Endothelial cell of umbilical vein (primary cell): ENCODE measurements around the gene ADIPOR2. TPM values are rescaled to one million over a fixed set of nuclear protein-coding genes. Genes with fewer than 3 reads are reported as not detected.

Source experiments
- BruUV-seq: library from RNA; stranded (reverse); fragments of 400-500 nt; replicated peaks from 2 replicates; lab custom pipeline; 2021; lab: Mats Ljungman, UMichigan
- CTCF ChIA-PET: fragments of 300-600, 350-600 bp; sonication (Branson Sonifier 250); formaldehyde crosslinking; loops from one replicate; lab custom pipeline; 2021; ENCODE audit warnings: antibody characterized with exemption, inconsistent platforms; lab: Charles Lee
- POLR2A ChIA-PET: fragments of 300-600, 350-600 bp; sonication (Branson Sonifier 250); formaldehyde crosslinking; loops from one replicate; lab custom pipeline; 2021; ENCODE audit warnings: antibody characterized with exemption, inconsistent platforms; lab: Charles Lee
- DNase-seq: peaks from one replicate; pipeline ENCODE4 v3.0.0-alpha.2; 2011; ENCODE audit warnings: low read depth, low spot score
- FAIRE-seq: peaks from 2 replicates; lab custom pipeline; 2011; peaks lifted over from hg19 to GRCh38; lab: Jason Lieb, UNC
- H2AFZ ChIP-seq: 2 replicates; pipeline ENCODE4 v1.6.0; 2012; ENCODE audit warnings: low read depth, low read length, control low read depth, inconsistent platforms
- H3K27ac ChIP-seq: 2 replicates; pipeline ENCODE4 v1.5.1; 2011; ENCODE audit warnings: low read depth, mild to moderate bottlenecking, control low read depth, low read length, moderate library complexity; ENCODE audit not compliant: insufficient read depth
- H3K27me3 ChIP-seq, 2 experiments: 2 replicates each; pipeline versions ENCODE4 v1.6.0 to v1.6.1; 2011; ENCODE audit warnings: low read length in 2 of 2, mixed read lengths in 1 of 2; ENCODE audit not compliant: control insufficient read depth in 2 of 2, insufficient read depth in 2 of 2
- H3K36me3 ChIP-seq, 2 experiments: 2 replicates in 1 of 2; 3 replicates in 1 of 2; pipeline ENCODE4 v1.5.1; 2011; ENCODE audit warnings: low read length in 2 of 2, mild to moderate bottlenecking in 1 of 2, moderate library complexity in 1 of 2; ENCODE audit not compliant: control insufficient read depth in 2 of 2, insufficient read depth in 2 of 2; ENCODE audit errors: extremely low read depth in 1 of 2
- H3K4me1 ChIP-seq: 3 replicates; pipeline ENCODE4 v1.5.1; 2011; ENCODE audit warnings: mild to moderate bottlenecking, low read length; ENCODE audit not compliant: control insufficient read depth, insufficient read depth; ENCODE audit errors: extremely low read depth
- H3K4me2 ChIP-seq: 2 replicates; pipeline ENCODE4 v1.6.1; 2011; ENCODE audit warnings: low read length, control low read depth, mixed read lengths; ENCODE audit not compliant: insufficient read depth
- H3K4me3 ChIP-seq, 3 experiments: fragments of 200-600 bp in 1 of 3; sonication (generic), shearing (Covaris generic) in 1 of 3; replicated peaks in 1 of 3; 2 replicates each; pipeline ENCODE4 v1.5.1; 2011 to 2016; ENCODE audit warnings: control low read depth in 3 of 3, low read length in 3 of 3, mild to moderate bottlenecking in 2 of 3, inconsistent platforms in 1 of 3, low read depth in 1 of 3, moderate library complexity in 1 of 3; ENCODE audit not compliant: insufficient read depth in 1 of 3
- H3K79me2 ChIP-seq: 2 replicates; pipeline ENCODE4 v1.6.0; 2012; ENCODE audit warnings: low read length, inconsistent platforms; ENCODE audit not compliant: control insufficient read depth, insufficient read depth
- H3K9ac ChIP-seq: replicated peaks from 2 replicates; pipeline ENCODE3; 2011; ENCODE audit warnings: low read length, control low read depth; ENCODE audit not compliant: insufficient read depth; ENCODE audit errors: extremely low read depth
- H3K9me1 ChIP-seq: replicated peaks from 3 replicates; pipeline ENCODE4 v1.6.0; 2011; ENCODE audit warnings: mild to moderate bottlenecking, low read length; ENCODE audit not compliant: control insufficient read depth, insufficient read depth; ENCODE audit errors: extremely low read depth
- H3K9me3 ChIP-seq: replicated peaks from 2 replicates; pipeline ENCODE4 v1.5.1; 2012; ENCODE audit warnings: low read length, inconsistent platforms; ENCODE audit not compliant: control insufficient read depth, insufficient read depth
- H4K20me1 ChIP-seq: replicated peaks from 2 replicates; pipeline ENCODE3; 2011; ENCODE audit warnings: mild to moderate bottlenecking, low read length; ENCODE audit not compliant: control insufficient read depth, insufficient read depth; ENCODE audit errors: extremely low read depth
- CTCF ChIP-seq, 2 donors: IDR thresholded peaks; 1 replicate in 1 of 2; 2 replicates in 1 of 2; pipeline ENCODE4 v1.5.1; 2011; ENCODE audit warnings: low read length in 2 of 2, mild to moderate bottlenecking in 2 of 2, moderate library complexity in 2 of 2, control low read depth in 1 of 2, inconsistent platforms in 1 of 2, low read depth in 1 of 2; ENCODE audit not compliant: insufficient read depth in 1 of 2; ENCODE audit errors: extremely low read depth in 1 of 2
- EZH2 ChIP-seq: IDR thresholded peaks from 2 replicates; pipeline ENCODE4 v1.6.1; 2012; ENCODE audit warnings: borderline replicate concordance, low read depth, mild to moderate bottlenecking, moderate library complexity, low read length, inconsistent platforms; ENCODE audit not compliant: severe bottlenecking
- FOS ChIP-seq: IDR thresholded peaks from 2 replicates; pipeline ENCODE4 v1.6.1; 2011; ENCODE audit warnings: mild to moderate bottlenecking, low read length, moderate library complexity, borderline replicate concordance; ENCODE audit not compliant: insufficient read depth
- GATA2 ChIP-seq: IDR thresholded peaks from 2 replicates; pipeline ENCODE4 v1.7.0; 2011; ENCODE audit warnings: low read depth, mild to moderate bottlenecking, moderate library complexity, mixed read lengths, low read length; ENCODE audit not compliant: insufficient read length, insufficient read depth
- JUN ChIP-seq: IDR thresholded peaks from 2 replicates; pipeline ENCODE4 v1.6.1; 2011; ENCODE audit warnings: borderline replicate concordance, low read depth; ENCODE audit not compliant: insufficient read length, insufficient read depth
- MAX ChIP-seq: IDR thresholded peaks from 2 replicates; pipeline ENCODE4 v1.6.1; 2011; ENCODE audit not compliant: insufficient read depth, insufficient read length
- MYC ChIP-seq: IDR thresholded peaks from one replicate; pipeline ENCODE4 v1.6.1; 2011; ENCODE audit warnings: mild to moderate bottlenecking, low read depth, low read length
- POLR2A ChIP-seq: IDR thresholded peaks from 2 replicates; pipeline ENCODE4 v1.6.1; 2012; ENCODE audit warnings: low read depth, mild to moderate bottlenecking, control low read depth, low read length
- POLR2AphosphoS5 ChIP-seq: IDR thresholded peaks from 2 replicates; pipeline ENCODE4 v1.6.1; 2012; ENCODE audit warnings: low read depth, mild to moderate bottlenecking, control low read depth, low read length, moderate library complexity; ENCODE audit not compliant: insufficient read depth
- dilution Hi-C: fragments of 300-500 bp; cut with MboI; formaldehyde crosslinking; loops from one replicate; pipeline ENCODE4 v1.15.0; 2019; ENCODE audit warnings: low sequenced_read_pairs; ENCODE audit not compliant: extremely low pct_ligation_motif_present
- intact Hi-C: fragments of 100-400 bp; cut with micrococcal nuclease; formaldehyde crosslinking; loops from one replicate; pipeline ENCODE4 v1.10.0; 2022
- polyA plus RNA-seq, 4 experiments: library from polyadenylated mRNA; depleted of rRNA in 3 of 4; stranded (reverse) in 3 of 4; unstranded in 1 of 4; fragments of >200 nt; gene quantifications; 2 replicates each; pipeline versions ENCODE4 v1.2.1 to v1.2.3, GENCODE V29; 2011 to 2012; ENCODE audit warnings: missing spikeins in 1 of 4
- total RNA-seq: library from RNA; stranded (reverse); gene quantifications from 2 replicates; pipeline ENCODE4 v1.2.3, GENCODE V29; 2021

The ADIPOR2 gene
- total and polyA plus RNA-seq, 2 donors (not counting 3 experiments of a cell fraction or from before 2014, with no cell fraction given): 22.5 to 57.3 TPM

GRCh38 chr12:1810201-1810930, 119.5 kb downstream of the ADIPOR2 start:
- ChIA-PET CTCF (interaction anchor here (1.0 to 1.3 kb wide), 2 partner anchors 15 to 130 kb away, joined by 3 to 6 read pairs; no protein-coding TSS in a partner anchor), POLR2A (no interaction called here)
- FAIRE-seq: no peak

More at GRCh38 chr12:1810201-1810930, 119.5 kb downstream of the ADIPOR2 start:
- H3K4me1 ChIP-seq: peaks cover 34% of the 10 kb centered on the region
- no peaks in the 10 kb centered on the region for H3K9me3 ChIP-seq
- H3K79me2 ChIP-seq: no peaks in the 10 kb centered on the region
- no peak overlapping the region for H3K4me2 ChIP-seq
- dilution Hi-C loops (no loop called here), intact Hi-C loops (no loop called here)
- no peaks in the 10 kb centered on the region for H3K27me3 ChIP-seq
- no peaks in the 10 kb centered on the region for H4K20me1 ChIP-seq
- BruUV-seq: no TSS peak
- H3K36me3 ChIP-seq: no peaks in the 10 kb centered on the region
- H3K9me1 ChIP-seq: no peaks in the 10 kb centered on the region
- no peak for DNase-seq
- H3K9ac ChIP-seq: no peak overlapping the region
- H2AFZ ChIP-seq: no peak overlapping the region
- H3K4me3 ChIP-seq: no peak overlapping the region
- H3K27ac ChIP-seq: no peak overlapping the region
- no peak for TF ChIP-seq GATA2
- no peak for TF ChIP-seq CTCF (IDR thresholded peaks at IDR 0.05; ENCODE audit: extremely low read depth in 1 of 2, insufficient read depth in 1 of 2, low read depth in 1 of 2, low read length in 2 of 2)
- TF ChIP-seq JUN: no peak
- no peak for TF ChIP-seq EZH2
- no peak for TF ChIP-seq FOS
- TF ChIP-seq MAX: no peak
- no peak for TF ChIP-seq POLR2A
- no peak for TF ChIP-seq POLR2AphosphoS5
- no peak for TF ChIP-seq MYC
